H1 (cell line): ENCODE measurements around the gene AFF4. TPM values are rescaled to one million over a fixed set of nuclear protein-coding genes. Genes with fewer than 3 reads are reported as not detected.

Experiments used
- CEBPB ChIP-seq: IDR thresholded peaks from 2 replicates; pipeline ENCODE4 v1.6.1; 2012; ENCODE audit warnings: low read depth, low read length
- CHD7 ChIP-seq: fragments of 300-600 bp; sonication (generic); IDR thresholded peaks from 2 replicates; pipeline ENCODE4 v1.7.1; 2012; ENCODE audit warnings: low read length, moderate library complexity, mild to moderate bottlenecking, inconsistent platforms; ENCODE audit not compliant: insufficient replicate concordance
- FOSL1 ChIP-seq: IDR thresholded peaks from 2 replicates; pipeline ENCODE4 v1.6.1; 2011; ENCODE audit warnings: mild to moderate bottlenecking, low read depth, low read length, moderate library complexity; ENCODE audit not compliant: insufficient read depth
- HDAC2 ChIP-seq, 2 experiments: fragments of 300-600 bp in 1 of 2; sonication (generic) in 1 of 2; IDR thresholded peaks; 2 replicates each; pipeline ENCODE4 v1.6.1; 2011 to 2012; ENCODE audit warnings: low read depth in 2 of 2, low read length in 2 of 2, mild to moderate bottlenecking in 2 of 2, moderate library complexity in 2 of 2, borderline replicate concordance in 1 of 2, inconsistent platforms in 1 of 2
- MAX ChIP-seq: IDR thresholded peaks from 2 replicates; pipeline ENCODE4 v1.6.1; 2012; ENCODE audit warnings: inconsistent platforms
- NANOG ChIP-seq: IDR thresholded peaks from 2 replicates; pipeline ENCODE4 v1.6.1; 2011; ENCODE audit warnings: low read length, low read depth, mild to moderate bottlenecking, inconsistent platforms; ENCODE audit not compliant: insufficient read depth, poor library complexity, severe bottlenecking
- SUZ12 ChIP-seq: fragments of 200-600 bp; sonication (generic); IDR thresholded peaks from 2 replicates; pipeline ENCODE4 v1.6.1; 2012; ENCODE audit warnings: mild to moderate bottlenecking, inconsistent platforms, low read length, moderate library complexity, mixed read lengths
- polyA plus RNA-seq, 7 experiments: library from polyadenylated mRNA; depleted of rRNA in 3 of 7; stranded (reverse) in 5 of 7; unstranded in 2 of 7; fragments of >200 nt in 5 of 7; fragments of 200-250 nt in 2 of 7; gene quantifications; 1 replicate in 5 of 7; 2 replicates in 1 of 7; 4 replicates in 1 of 7; pipeline versions ENCODE4 v1.2.1 to v1.2.3, GENCODE V29; 2011 to 2013; ENCODE audit warnings: missing spikeins in 2 of 7, mixed read lengths in 2 of 7
- total RNA-seq: library from RNA; stranded (reverse); fragmentation: NEBNext Ultra II Directional; extraction: Animal tissue kit (Norgen Biotek cat#: 25700); gene quantifications from 2 replicates; pipeline ENCODE4 v1.2.1, GENCODE V29; 2021

AFF4 gene
- total and polyA plus RNA-seq, 2 of the 8 experiments (the other 6 are each of a cell fraction or from before 2014, with no cell fraction given): 12.0 to 61.4 TPM

GRCh38 chr5:132896685-132897084, 66.7 kb downstream of the AFF4 start (continued):
- TF ChIP-seq CHD7 (no peak), FOSL1 (no peak), HDAC2 (IDR thresholded peaks at IDR 0.05; ENCODE audit: borderline replicate concordance in 1 of 2, low read depth in 2 of 2, low read length in 2 of 2) (no peak), NANOG (no peak), MAX (no peak), CEBPB (no peak), SUZ12 (no peak)
